HG03571 (cell line): Measurements from ENCODE around the gene RBL2.
"Not testable (repeated sequence)": the region's sequence is repeated elsewhere in the genome, so short reads cannot be mapped to it uniquely, and the experiment has no call there.

Source experiments
- ATAC-seq: cut with Tn5 transposase; IDR thresholded peaks from one replicate; pipeline ENCODE4 v1.9.1; 2021; ENCODE audit not compliant: unreplicated experiment

The RBL2 gene

GRCh38 chr16:53506254-53506653 lies 72.0 kb downstream of the RBL2 start:
- no peak for ATAC-seq

- ATAC-seq: no peak
These were observed 73.4 kb downstream of the RBL2 start for GRCh38 chr16:53507464-53508179.

- no peak for ATAC-seq
These were observed 75.8 kb downstream of the RBL2 start for GRCh38 chr16:53509906-53510703.

- ATAC-seq: no peak
These were observed 76.4 kb downstream of the RBL2 start for GRCh38 chr16:53510704-53511070.

GRCh38 chr16:53511084-53511402 lies 76.8 kb downstream of the RBL2 start:
- ATAC-seq: no peak

GRCh38 chr16:53511403-53512280 lies 77.4 kb downstream of the RBL2 start:
- ATAC-seq: no peak

- ATAC-seq: not testable (repeated sequence)
These were observed 78.5 kb downstream of the RBL2 start for GRCh38 chr16:53512795-53513194.

GRCh38 chr16:53515259-53515658 lies 81.0 kb downstream of the RBL2 start:
- ATAC-seq: no peak

GRCh38 chr16:53515811-53516210 lies 81.5 kb downstream of the RBL2 start:
- no peak for ATAC-seq

GRCh38 chr16:53517851-53518250 lies 83.6 kb downstream of the RBL2 start:
- ATAC-seq: no peak

- ATAC-seq: peak; percentile 98
These were observed 84.5 kb downstream of the RBL2 start for GRCh38 chr16:53518550-53519416.

- no peak for ATAC-seq
These were observed 85.3 kb downstream of the RBL2 start for GRCh38 chr16:53519417-53520091.

- no peak for ATAC-seq
These were observed 89.0 kb downstream of the RBL2 start for GRCh38 chr16:53523126-53523804.

- ATAC-seq: no peak
These were observed 89.8 kb downstream of the RBL2 start for GRCh38 chr16:53523971-53524548.

- ATAC-seq: no peak
These were observed 94.5 kb downstream of the RBL2 start for GRCh38 chr16:53528797-53529196.

GRCh38 chr16:53529513-53529912 lies 95.2 kb downstream of the RBL2 start:
- ATAC-seq: no peak

- no peak for ATAC-seq
These were observed 95.8 kb downstream of the RBL2 start for GRCh38 chr16:53530046-53530445.

GRCh38 chr16:53530741-53531140 lies 96.5 kb downstream of the RBL2 start:
- ATAC-seq: no peak

GRCh38 chr16:53534206-53534605 lies 99.9 kb downstream of the RBL2 start:
- no peak for ATAC-seq
